Ecto neural progenitor cell (in vitro differentiated cells): ENCODE measurements around the gene TXNRD3.
"Not testable (repeated sequence)": the region's sequence is repeated elsewhere in the genome, so short reads cannot be mapped to it uniquely, and the experiment has no call there.

Experiments used
- DNase-seq: peaks from one replicate; pipeline ENCODE4 v3.0.0-alpha.2; 2018; ENCODE audit warnings: low spot score

Gene TXNRD3

GRCh38 chr3:126644615-126645014 is 10.3 kb downstream of the TXNRD3 start:
- DNase-seq, result no peak

GRCh38 chr3:126638790-126639189 is 16.1 kb downstream of the TXNRD3 start:
- DNase-seq, result no peak

- DNase-seq, result no peak
Observed at GRCh38 chr3:126636436-126636835, 18.5 kb downstream of the TXNRD3 start.

GRCh38 chr3:126634803-126635202 is 20.1 kb downstream of the TXNRD3 start:
- no peak for DNase-seq

GRCh38 chr3:126630020-126630419 is 24.9 kb downstream of the TXNRD3 start:
- DNase-seq, result no peak

GRCh38 chr3:126625735-126626134 is 29.2 kb downstream of the TXNRD3 start:
- not testable (repeated sequence) for DNase-seq

GRCh38 chr3:126622694-126623093 is 32.2 kb downstream of the TXNRD3 start:
- no peak for DNase-seq

- DNase-seq, result no peak
Observed at GRCh38 chr3:126621627-126622345, 33.1 kb downstream of the TXNRD3 start.

- DNase-seq, result no peak
Observed at GRCh38 chr3:126621171-126621570, 33.8 kb downstream of the TXNRD3 start.

- no peak for DNase-seq
Observed at GRCh38 chr3:126620738-126621137, 34.2 kb downstream of the TXNRD3 start.

- no peak for DNase-seq
Observed at GRCh38 chr3:126618760-126619159, 36.2 kb downstream of the TXNRD3 start.

- no peak for DNase-seq
Observed at GRCh38 chr3:126618021-126618420, 36.9 kb downstream of the TXNRD3 start.

GRCh38 chr3:126617571-126617970 is 37.4 kb downstream of the TXNRD3 start:
- no peak for DNase-seq

- no peak for DNase-seq
Observed at GRCh38 chr3:126616931-126617330, 38.0 kb downstream of the TXNRD3 start.

- DNase-seq, result no peak
Observed at GRCh38 chr3:126613479-126614188, 41.3 kb downstream of the TXNRD3 start.

GRCh38 chr3:126612479-126613205 is 42.3 kb downstream of the TXNRD3 start:
- DNase-seq, result no peak

- no peak for DNase-seq
Observed at GRCh38 chr3:126609909-126610308, 45.0 kb downstream of the TXNRD3 start.

- no peak for DNase-seq
Observed at GRCh38 chr3:126607214-126607908, 47.6 kb downstream of the TXNRD3 start.

GRCh38 chr3:126606001-126606400 is 48.9 kb downstream of the TXNRD3 start:
- no peak for DNase-seq

GRCh38 chr3:126604691-126605090 is 50.2 kb downstream of the TXNRD3 start:
- no peak for DNase-seq

GRCh38 chr3:126599101-126599500 is 55.8 kb downstream of the TXNRD3 start:
- no peak for DNase-seq

GRCh38 chr3:126595479-126595878 is 59.4 kb downstream of the TXNRD3 start:
- DNase-seq, result not testable (repeated sequence)
